Esophagus squamous epithelium (tissue), 4 donors: ENCODE measurements around the gene MPC1L.

ENCODE experiments used
- CTCF ChIP-seq, 6 experiments: fragments of 450-650 bp in 4 of 6; fragments of 200-600 bp in 2 of 6; sonication (generic) in 2 of 6; IDR thresholded peaks; one replicate each; pipeline ENCODE4 v1.5.1; 2016 to 2019; ENCODE audit warnings: antibody characterized with exemption in 6 of 6, mild to moderate bottlenecking in 4 of 6, moderate library complexity in 4 of 6
- POLR2A ChIP-seq, 4 donors: fragments of 450-650 bp; IDR thresholded peaks; one replicate each; pipeline ENCODE4 v1.6.1; 2017; ENCODE audit warnings: antibody characterized with exemption in 4 of 4, mild to moderate bottlenecking in 4 of 4, moderate library complexity in 3 of 4

- no peak for TF ChIP-seq POLR2A (IDR thresholded peaks at IDR 0.05)
- no peak for TF ChIP-seq CTCF (IDR thresholded peaks at IDR 0.05)
Measured at GRCh38 chrX:40652664-40653063, 29.4 kb downstream of the MPC1L start.
